Gastrocnemius medialis (tissue), 4 donors: ENCODE results near the gene IWS1. TPM values are rescaled to one million over a fixed set of nuclear protein-coding genes. Genes with fewer than 3 reads are reported as not detected.

ENCODE experiments used
- ATAC-seq, 2 donors: fragments of 150-250 bp; one replicate each; pipeline ENCODE4 v1.9.1; 2016
- DNase-seq, 2 donors: peaks; one replicate each; pipeline ENCODE4 v3.0.0-alpha.2; 2019
- H3K27ac ChIP-seq, 4 donors: fragments of 200-600 bp; sonication (generic); 1 replicate in 1 of 4; 2 replicates in 3 of 4; pipeline ENCODE4 v1.5.1; 2016 to 2018; ENCODE audit warnings: mild to moderate bottlenecking in 2 of 4, moderate library complexity in 1 of 4
- H3K27me3 ChIP-seq, 3 donors: fragments of 200-600 bp; sonication (generic) in 2 of 3; 1 replicate in 1 of 3; 2 replicates in 2 of 3; pipeline versions ENCODE4 v1.5.1 to v1.6.0; 2016 to 2019; ENCODE audit warnings: mild to moderate bottlenecking in 1 of 3, moderate library complexity in 1 of 3
- H3K36me3 ChIP-seq, 2 donors: fragments of 200-600 bp; sonication (generic) in 1 of 2; one replicate each; pipeline ENCODE4 v1.5.1; 2017 to 2018
- H3K4me1 ChIP-seq, 2 donors: fragments of 200-600 bp; sonication (generic) in 1 of 2; one replicate each; pipeline ENCODE4 v1.5.1; 2016 to 2017; ENCODE audit warnings: mild to moderate bottlenecking in 2 of 2
- H3K4me3 ChIP-seq, 4 donors: fragments of 200-600 bp; sonication (generic) in 3 of 4; 1 replicate in 1 of 4; 2 replicates in 3 of 4; pipeline ENCODE4 v1.5.1; 2016 to 2019; ENCODE audit warnings: mild to moderate bottlenecking in 2 of 4
- H3K9me3 ChIP-seq, 3 donors: fragments of 200-600 bp; sonication (generic) in 2 of 3; 1 replicate in 1 of 3; 2 replicates in 2 of 3; pipeline ENCODE4 v1.5.1; 2016 to 2019
- POLR2A ChIP-seq, 2 donors: fragments of 450-650 bp; IDR thresholded peaks; one replicate each; pipeline ENCODE4 v1.6.1; 2017; ENCODE audit warnings: antibody characterized with exemption in 2 of 2, mild to moderate bottlenecking in 2 of 2, moderate library complexity in 2 of 2
- in situ Hi-C, 4 donors: fragments of 200-750 bp; cut with MboI; loops; one replicate each; pipeline versions ENCODE4 v1.15.0 to v1.8.0; 2017; ENCODE audit warnings: low sequenced_read_pairs in 4 of 4
- intact Hi-C: fragments of 100-400 bp; cut with DNase I; formaldehyde crosslinking; loops from one replicate; pipeline ENCODE4 v1.15.1; 2023; ENCODE audit warnings: low total_unique reads
- total RNA-seq, 4 donors: library from RNA; depleted of rRNA; stranded (reverse); fragments of >200 nt; gene quantifications; one replicate each; pipeline versions ENCODE4 v1.1.0 to v1.2.3, GENCODE V29; 2016
- TF ChIP-seq, protein P1 (sequence below), 5 experiments: fragments of 450-650 bp in 3 of 5; fragments of 200-600 bp in 2 of 5; sonication (generic) in 2 of 5; IDR thresholded peaks in 4 of 5; conservative IDR thresholded peaks in 1 of 5; 1 replicate in 4 of 5; 2 replicates in 1 of 5; pipeline ENCODE4 v1.5.1; 2016 to 2019; ENCODE audit warnings: antibody characterized with exemption in 5 of 5, mild to moderate bottlenecking in 3 of 5, moderate library complexity in 3 of 5

IWS1 gene
- total RNA-seq, 4 donors from 2014 or later = 50.5 to 77.0 (median 65.3) TPM

DNA sequence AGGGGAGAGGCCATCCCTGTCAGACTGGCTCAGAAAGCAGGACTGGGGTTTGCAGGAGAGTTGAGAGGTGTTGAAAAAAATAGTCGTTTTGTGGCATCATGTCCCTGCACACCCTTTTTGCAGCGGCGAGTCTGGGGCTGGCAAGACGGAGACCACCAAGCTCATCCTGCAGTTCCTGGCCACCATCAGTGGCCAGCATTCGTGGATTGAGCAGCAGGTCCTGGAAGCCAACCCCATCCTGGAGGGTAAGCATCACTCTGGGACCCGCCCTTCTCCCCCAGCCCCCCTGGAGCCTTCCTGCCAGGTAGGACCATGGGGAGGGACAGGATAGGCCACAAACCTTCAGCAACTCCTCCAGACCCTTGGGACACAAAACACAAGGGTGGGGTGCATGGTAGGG, 43.4 kb upstream of the IWS1 start:
- Histone ChIP-seq H3K27ac (peak overlapping the region in 1 of 4 donors; percentile 25), H3K27me3 (no peaks in the 10 kb centered on the region), H3K4me3 (no peak overlapping the region), H3K4me1 (peaks cover 39 to 49% of the 10 kb centered on the region in 2 donors), H3K9me3 (no peaks in the 10 kb centered on the region), H3K36me3 (no peaks in the 10 kb centered on the region)
- no peak for DNase-seq
- TF ChIP-seq, protein P1, sequence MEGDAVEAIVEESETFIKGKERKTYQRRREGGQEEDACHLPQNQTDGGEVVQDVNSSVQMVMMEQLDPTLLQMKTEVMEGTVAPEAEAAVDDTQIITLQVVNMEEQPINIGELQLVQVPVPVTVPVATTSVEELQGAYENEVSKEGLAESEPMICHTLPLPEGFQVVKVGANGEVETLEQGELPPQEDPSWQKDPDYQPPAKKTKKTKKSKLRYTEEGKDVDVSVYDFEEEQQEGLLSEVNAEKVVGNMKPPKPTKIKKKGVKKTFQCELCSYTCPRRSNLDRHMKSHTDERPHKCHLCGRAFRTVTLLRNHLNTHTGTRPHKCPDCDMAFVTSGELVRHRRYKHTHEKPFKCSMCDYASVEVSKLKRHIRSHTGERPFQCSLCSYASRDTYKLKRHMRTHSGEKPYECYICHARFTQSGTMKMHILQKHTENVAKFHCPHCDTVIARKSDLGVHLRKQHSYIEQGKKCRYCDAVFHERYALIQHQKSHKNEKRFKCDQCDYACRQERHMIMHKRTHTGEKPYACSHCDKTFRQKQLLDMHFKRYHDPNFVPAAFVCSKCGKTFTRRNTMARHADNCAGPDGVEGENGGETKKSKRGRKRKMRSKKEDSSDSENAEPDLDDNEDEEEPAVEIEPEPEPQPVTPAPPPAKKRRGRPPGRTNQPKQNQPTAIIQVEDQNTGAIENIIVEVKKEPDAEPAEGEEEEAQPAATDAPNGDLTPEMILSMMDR (IDR thresholded peaks at IDR 0.05 in 4 of 5, conservative IDR thresholded peaks at IDR 0.05 in 1 of 5) = no peak
- no peak for TF ChIP-seq POLR2A (IDR thresholded peaks at IDR 0.05)
- ATAC-seq = no peak
- in situ Hi-C loops (no loop called here), intact Hi-C loops (loop anchor here (5.0 to 10.0 kb wide), 2 partner anchors 42 to 285 kb away; partner anchors contain the start of genes IWS1 and POLR2D)

GRCh38 chr2:127568128-127568527, 41.8 kb upstream of the IWS1 start:
- Histone ChIP-seq H3K36me3 (no peaks in the 10 kb centered on the region), H3K27me3 (no peaks in the 10 kb centered on the region), H3K4me3 (no peak overlapping the region), H3K4me1 (peaks cover 31 to 40% of the 10 kb centered on the region in 2 donors), H3K27ac (peak overlapping the region in 3 of 4 donors; percentile 25 to 53 (median 27)), H3K9me3 (no peaks in the 10 kb centered on the region)
- in situ Hi-C loops = no loop called here
- TF ChIP-seq POLR2A (IDR thresholded peaks at IDR 0.05) = no peak
- TF ChIP-seq, protein P1 (IDR thresholded peaks at IDR 0.05 in 4 of 5, conservative IDR thresholded peaks at IDR 0.05 in 1 of 5) = no peak
- ATAC-seq (peak in 1 of 2 donors; percentile 8), DNase-seq (no peak)
- intact Hi-C loops = no loop called here

DNA sequence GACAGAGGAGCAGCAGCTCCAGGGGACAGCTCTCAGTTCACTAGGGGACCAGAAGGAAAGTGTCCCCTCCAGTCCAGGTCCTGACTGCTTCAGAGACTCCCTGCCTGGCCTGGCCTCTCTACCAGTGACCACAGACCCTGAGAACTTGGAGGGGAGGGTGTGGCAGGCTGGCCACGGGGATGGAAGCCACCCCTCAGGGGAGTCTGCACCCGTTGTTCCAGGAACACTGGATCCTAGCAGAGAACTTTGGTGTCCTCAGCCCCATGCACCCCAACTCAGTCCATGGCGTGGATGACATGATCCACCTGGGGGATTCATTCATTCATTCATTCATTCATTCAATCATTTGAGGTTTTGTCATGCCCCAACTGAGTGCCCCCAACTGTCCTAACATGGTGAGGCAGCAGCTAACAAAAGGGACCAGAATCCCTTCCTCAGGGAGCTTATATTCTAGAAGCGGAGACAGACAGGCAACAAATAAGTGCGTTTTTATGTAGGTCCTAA, 41.1 kb upstream of the IWS1 start:
- Histone ChIP-seq H3K27me3 (no peaks in the 10 kb centered on the region), H3K4me3 (no peak overlapping the region), H3K4me1 (peaks cover 31 to 33% of the 10 kb centered on the region in 2 donors), H3K27ac (no peak overlapping the region), H3K9me3 (no peaks in the 10 kb centered on the region), H3K36me3 (no peaks in the 10 kb centered on the region)
- intact Hi-C loops = no loop called here
- ATAC-seq (no peak), DNase-seq (no peak)
- in situ Hi-C loops = no loop called here
- TF ChIP-seq, protein P1 (IDR thresholded peaks at IDR 0.05 in 4 of 5, conservative IDR thresholded peaks at IDR 0.05 in 1 of 5) = no peak
- TF ChIP-seq POLR2A (IDR thresholded peaks at IDR 0.05) = no peak

DNA sequence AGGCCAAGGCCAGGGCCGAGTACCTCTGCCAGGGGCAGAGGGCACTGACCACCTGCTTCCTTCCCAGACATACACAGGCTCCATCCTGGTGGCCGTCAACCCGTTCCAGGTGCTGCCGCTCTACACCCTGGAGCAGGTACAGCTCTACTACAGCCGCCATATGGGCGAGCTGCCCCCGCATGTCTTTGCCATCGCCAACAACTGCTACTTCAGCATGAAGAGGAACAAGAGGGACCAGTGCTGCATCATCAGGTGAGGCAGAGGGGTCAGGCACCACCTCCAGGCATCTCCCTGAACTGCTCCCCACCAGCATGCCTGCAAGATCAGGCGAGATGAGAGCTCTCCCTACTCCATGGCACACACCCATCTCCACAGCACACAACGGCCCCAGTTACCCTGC, 40.3 kb upstream of the IWS1 start:
- H3K4me3 ChIP-seq = no peak overlapping the region
- TF ChIP-seq POLR2A (IDR thresholded peaks at IDR 0.05) = no peak
- TF ChIP-seq, protein P1 (IDR thresholded peaks at IDR 0.05 in 4 of 5, conservative IDR thresholded peaks at IDR 0.05 in 1 of 5) = no peak
- DNase-seq = no peak

DNA sequence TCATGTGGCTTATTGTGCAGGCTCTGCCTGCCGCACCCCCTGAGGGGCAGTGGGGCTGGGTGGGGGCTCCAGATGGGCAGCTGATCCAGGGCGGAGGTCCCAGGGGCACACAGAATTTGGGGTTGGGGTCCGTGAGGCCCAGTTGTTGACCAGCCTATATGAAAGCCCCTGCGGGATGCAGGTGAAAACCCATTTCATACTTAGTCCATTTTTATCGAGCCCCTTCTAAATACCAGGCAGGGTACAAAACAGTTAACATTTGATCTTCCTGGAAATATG, 39.8 kb upstream of the IWS1 start:
- Histone ChIP-seq H3K4me1 (peaks cover 31 to 32% of the 10 kb centered on the region in 2 donors), H3K27me3 (no peaks in the 10 kb centered on the region), H3K9me3 (no peaks in the 10 kb centered on the region), H3K27ac (no peak overlapping the region), H3K4me3 (no peak overlapping the region), H3K36me3 (no peaks in the 10 kb centered on the region)
- ATAC-seq = no peak
- TF ChIP-seq, protein P1 (IDR thresholded peaks at IDR 0.05 in 4 of 5, conservative IDR thresholded peaks at IDR 0.05 in 1 of 5) = no peak
- no peak for TF ChIP-seq POLR2A (IDR thresholded peaks at IDR 0.05)
- DNase-seq = no peak
- in situ Hi-C loops = no loop called here
- intact Hi-C loops = no loop called here

More for the DNA sequence above, 40.3 kb upstream of the IWS1 start:
- in situ Hi-C loops (no loop called here), intact Hi-C loops (no loop called here)
- Histone ChIP-seq H3K27me3 (no peaks in the 10 kb centered on the region), H3K9me3 (no peaks in the 10 kb centered on the region), H3K36me3 (no peaks in the 10 kb centered on the region), H3K27ac (no peak overlapping the region), H3K4me1 (peaks cover 31 to 33% of the 10 kb centered on the region in 2 donors)
- no peak for ATAC-seq
